DLD1 (cell line): ENCODE results near the gene DES.

Source experiments
- in situ Hi-C: cut with HindIII; loops from 2 replicates; pipeline ENCODE4 v1.10.0; 2017; ENCODE audit warnings: low sequenced_read_pairs

Gene DES

GRCh38 chr2:219418155-219419011 is at the start of gene DES:
TSS of gene DES (plus strand) at chr2:219418377. CDS start at chr2:219418463, 86 bp downstream.
- in situ Hi-C loops: no loop called here

- in situ Hi-C loops: no loop called here
Observed at GRCh38 chr2:219368690-219369191, 49.4 kb upstream of the DES start.

- in situ Hi-C loops: no loop called here
Observed at GRCh38 chr2:219369447-219369861, 48.7 kb upstream of the DES start.

- in situ Hi-C loops: no loop called here
Observed at GRCh38 chr2:219378163-219378851, 39.9 kb upstream of the DES start.

- in situ Hi-C loops: no loop called here
Observed at GRCh38 chr2:219380926-219381325, 37.3 kb upstream of the DES start.

- in situ Hi-C loops: no loop called here
Observed at GRCh38 chr2:219381448-219381847, 36.7 kb upstream of the DES start.

- in situ Hi-C loops: no loop called here
Observed at GRCh38 chr2:219384083-219384713, 34.0 kb upstream of the DES start.

GRCh38 chr2:219384859-219385258 is 33.3 kb upstream of the DES start:
- in situ Hi-C loops: no loop called here

- in situ Hi-C loops: no loop called here
Observed at GRCh38 chr2:219385958-219386520, 32.1 kb upstream of the DES start.

GRCh38 chr2:219386532-219387280 is 31.5 kb upstream of the DES start:
- in situ Hi-C loops: no loop called here

- in situ Hi-C loops: no loop called here
Observed at GRCh38 chr2:219387306-219388120, 30.7 kb upstream of the DES start, which contains the start of gene DNPEP. TSS of gene DNPEP (minus strand) at chr2:219387912. CDS start at chr2:219387794, 118 bp downstream.

GRCh38 chr2:219388121-219388906 is 29.9 kb upstream of the DES start:
- in situ Hi-C loops: no loop called here

- in situ Hi-C loops: no loop called here
Observed at GRCh38 chr2:219388907-219389156, 29.3 kb upstream of the DES start.

- in situ Hi-C loops: no loop called here
Observed at GRCh38 chr2:219392754-219393153, 25.4 kb upstream of the DES start.

GRCh38 chr2:219395056-219395455 is 23.1 kb upstream of the DES start:
- in situ Hi-C loops: loop anchor here (5.0 kb wide), 1 partner anchor 77 kb away; no protein-coding TSS in a partner anchor

- in situ Hi-C loops: loop anchor here (5.0 kb wide), 1 partner anchor 77 kb away; no protein-coding TSS in a partner anchor
Observed at GRCh38 chr2:219395609-219396008, 22.6 kb upstream of the DES start.

- in situ Hi-C loops: loop anchor here (5.0 kb wide), 1 partner anchor 75 kb away; no protein-coding TSS in a partner anchor
Observed at GRCh38 chr2:219396863-219397457, 21.2 kb upstream of the DES start.

GRCh38 chr2:219398721-219399363 is 19.3 kb upstream of the DES start:
- in situ Hi-C loops: loop anchor here (5.0 kb wide), 1 partner anchor 73 kb away; no protein-coding TSS in a partner anchor
